HG02973 (cell line): ENCODE results near the gene FBLN2.

Source experiments
- ATAC-seq: cut with Tn5 transposase; IDR thresholded peaks from one replicate; pipeline ENCODE4 v1.9.1; 2021; ENCODE audit warnings: moderate library complexity; ENCODE audit not compliant: unreplicated experiment

Gene FBLN2

DNA sequence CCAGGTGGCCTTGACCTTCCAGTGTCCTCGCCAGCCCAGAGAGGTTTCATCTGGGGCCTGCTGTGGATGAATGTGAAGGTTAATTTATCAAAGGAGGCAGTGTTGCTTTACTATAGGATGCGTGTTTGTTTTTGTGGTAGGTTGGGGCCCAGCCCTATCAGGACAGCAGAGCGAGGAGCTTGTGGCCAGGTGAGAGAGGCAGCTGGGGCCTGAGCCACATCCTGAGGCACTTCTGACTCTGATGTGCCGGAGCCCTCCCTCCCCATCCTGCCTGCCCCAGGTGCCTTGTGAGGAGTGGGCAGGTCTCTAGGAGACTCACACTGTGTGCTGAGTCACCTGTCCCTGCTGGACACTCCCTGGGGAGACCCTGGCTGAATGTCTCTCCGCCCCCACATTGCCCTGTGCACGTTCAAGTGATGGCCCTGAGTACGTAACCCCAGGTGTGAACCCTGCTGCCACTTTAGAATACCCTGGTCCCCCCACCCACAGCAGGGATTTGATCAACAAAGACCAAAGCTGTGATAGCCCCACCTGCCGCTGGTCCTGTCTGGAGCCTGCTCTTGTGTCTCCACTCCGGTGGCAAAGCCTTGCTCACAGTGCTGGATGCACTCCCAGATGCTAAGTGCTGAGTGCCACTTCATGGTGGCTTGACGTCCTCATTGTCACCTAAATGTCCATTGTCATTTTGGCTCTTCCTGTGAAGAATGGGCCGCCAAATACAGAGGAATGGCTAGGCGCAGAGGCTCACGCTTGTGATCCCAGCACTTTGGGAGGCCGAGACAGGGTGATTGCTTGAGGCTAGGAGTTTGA, 16.0 kb downstream of the FBLN2 start:
- no peak for ATAC-seq

DNA sequence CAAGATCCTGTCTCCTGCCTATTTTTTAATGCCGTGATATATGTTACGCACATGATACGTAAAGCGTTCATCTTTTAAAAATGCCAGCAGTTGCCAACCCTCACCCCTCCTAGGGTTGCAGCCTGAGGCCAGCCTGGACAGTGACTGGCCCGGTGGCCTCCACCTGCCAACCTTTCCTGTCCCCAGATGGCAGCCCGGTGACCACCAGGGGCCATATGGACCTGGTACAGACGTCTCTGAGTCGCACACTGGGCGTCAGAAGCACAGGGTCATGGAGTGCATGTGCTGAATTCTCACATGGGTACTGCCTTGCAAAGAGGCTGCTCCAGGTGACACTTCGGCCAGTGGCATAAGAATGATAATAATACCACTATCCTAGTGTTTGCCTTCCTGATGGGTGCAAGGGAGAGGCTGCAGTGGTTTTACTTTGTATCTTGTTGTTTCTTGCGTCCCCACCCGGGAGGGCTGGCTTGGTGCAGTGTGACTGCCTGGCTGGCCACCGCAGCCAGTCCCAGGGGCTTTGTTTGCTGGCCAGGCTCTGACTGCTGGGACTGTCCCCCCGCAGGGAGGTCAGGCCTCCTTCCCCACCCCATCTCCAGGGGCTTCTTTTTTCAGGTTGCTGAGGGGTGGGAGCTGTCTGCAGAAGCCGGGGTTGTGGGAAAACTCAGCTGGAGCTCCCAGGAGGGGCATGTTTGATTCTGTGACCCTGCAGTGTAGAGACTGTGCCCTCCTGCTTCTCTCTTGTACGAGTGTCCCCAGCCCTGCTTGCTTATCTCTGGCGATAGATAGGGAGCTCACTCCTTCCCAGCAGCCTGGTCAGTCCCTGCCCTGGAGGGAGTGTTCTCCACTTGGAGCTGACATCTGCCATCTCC, 16.9 kb downstream of the FBLN2 start:
- ATAC-seq = no peak

DNA sequence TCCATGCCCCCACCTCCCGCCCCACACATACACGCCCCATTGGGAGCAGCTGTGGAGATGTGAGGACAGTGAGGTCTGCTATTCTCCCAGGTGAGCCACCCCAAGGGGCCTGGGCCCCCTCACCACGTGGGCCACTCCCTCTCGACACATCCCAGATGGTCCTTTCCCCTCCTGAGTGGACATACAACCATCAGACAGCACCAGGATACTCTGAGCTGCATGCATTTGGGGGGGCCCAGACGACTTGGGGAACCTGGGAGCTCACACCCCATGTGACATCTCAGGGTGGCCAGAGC, 17.5 kb downstream of the FBLN2 start:
- ATAC-seq = no peak

DNA sequence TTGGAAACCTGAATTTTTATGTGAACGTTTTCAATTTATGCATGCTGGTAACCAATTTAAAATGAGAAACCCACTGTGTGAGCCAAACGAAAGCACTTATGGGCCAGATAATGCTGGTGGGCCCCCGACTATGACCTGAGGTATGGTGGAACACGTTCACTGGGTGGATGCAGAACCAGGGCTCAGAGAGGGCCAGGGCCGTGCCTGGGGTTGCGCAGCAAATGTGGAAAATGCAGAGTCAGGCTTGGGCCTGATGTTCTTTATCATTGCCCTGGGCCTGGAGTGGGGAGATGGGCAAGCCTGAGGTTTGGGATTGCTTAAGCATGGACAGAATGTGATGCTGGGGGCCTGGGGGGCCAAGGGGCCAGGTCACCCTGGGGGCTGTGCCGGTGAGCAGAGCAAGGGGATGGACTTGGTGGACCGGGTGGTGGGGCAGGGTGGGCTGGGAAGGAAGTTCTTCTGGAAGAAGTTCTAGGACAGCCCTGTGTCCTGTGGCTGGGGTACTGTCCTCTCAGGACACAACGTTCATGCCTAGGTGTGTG, 17.9 kb downstream of the FBLN2 start:
- ATAC-seq = no peak

DNA sequence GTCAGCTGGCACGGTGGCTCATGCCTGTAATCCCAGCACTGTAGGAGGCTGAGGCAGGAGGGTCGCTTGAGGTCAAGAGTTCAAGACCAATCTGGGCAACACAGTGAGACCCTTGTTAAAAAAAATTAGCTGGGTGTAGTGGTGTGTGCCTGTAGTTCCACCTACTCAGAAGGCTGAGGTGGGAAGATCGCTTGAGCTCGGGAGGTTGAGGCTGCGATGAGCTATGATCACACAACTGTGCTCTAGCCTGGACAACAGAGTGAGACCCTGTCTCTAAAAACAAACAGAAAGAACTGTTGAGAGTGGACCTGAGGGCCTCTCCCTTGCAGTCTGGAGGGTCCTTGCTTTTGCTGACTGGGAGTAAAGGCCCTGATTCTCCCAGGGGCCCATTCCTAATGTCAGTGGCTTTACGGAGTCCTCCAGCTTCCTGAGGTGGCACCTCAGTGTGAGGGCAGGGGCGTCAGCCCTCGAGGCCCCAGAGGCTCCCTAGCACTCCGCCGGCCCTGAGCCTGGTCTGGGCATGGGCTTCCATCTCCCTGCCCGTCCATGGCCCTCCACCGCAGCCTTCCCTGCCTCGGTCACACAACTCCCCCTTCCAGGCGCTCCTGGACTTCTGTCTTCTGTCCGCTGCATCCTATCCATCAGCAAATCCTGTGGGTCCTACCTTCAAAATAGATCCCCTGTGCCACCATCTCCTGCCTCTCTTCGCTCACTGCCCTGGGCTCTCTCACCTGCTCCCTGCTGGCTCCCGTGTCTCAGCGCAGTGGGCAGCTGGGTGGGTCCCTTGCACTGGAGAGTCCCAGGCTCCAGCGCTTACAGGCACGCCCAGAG, 19.0 kb downstream of the FBLN2 start:
- no peak for ATAC-seq

DNA sequence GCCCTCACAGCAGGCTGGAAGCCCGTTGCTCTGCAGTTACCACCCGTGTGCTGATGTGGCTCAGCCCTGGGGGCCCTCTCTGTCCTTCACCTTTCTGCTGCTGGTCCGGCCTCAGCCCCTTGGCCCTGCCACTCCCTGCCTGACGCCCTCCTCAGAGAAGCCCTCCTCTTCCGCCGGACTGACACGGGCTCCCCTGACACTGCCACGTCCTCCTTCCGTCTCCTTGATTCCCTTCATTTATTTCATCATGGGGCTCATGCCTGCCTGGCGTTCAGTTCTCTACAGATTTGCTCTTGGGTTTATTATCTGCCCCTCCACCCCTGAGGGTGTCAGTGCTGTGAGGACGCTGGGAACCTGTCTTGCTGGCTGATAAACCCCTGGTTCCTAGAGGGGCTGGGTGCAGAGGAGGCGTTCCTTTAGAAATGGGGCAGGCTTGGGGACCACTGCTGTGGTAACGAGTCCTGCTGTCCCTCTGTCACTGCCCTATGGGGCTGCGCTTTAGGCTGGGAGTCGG, 19.6 kb downstream of the FBLN2 start:
- ATAC-seq = no peak

DNA sequence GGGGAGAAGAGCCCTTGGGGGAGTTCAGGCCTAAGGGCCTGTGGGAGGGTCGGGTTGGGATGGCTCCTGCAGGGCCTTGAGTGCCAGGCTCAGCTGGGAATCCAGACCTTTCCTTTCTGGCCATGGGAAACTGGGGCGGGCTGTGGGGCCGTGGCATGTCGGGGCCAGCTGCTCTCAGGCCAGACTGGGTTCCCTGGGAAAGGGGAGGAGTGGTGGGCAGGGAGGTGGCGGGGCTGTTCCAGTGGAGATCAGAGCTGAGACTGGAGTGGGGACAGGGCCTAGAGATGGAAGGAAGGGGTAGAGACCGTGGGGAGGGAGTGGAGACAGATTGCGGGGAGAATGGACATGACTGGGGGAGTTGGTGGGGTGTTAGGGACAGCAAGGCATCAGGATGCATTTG, 20.3 kb downstream of the FBLN2 start:
- ATAC-seq = no peak

DNA sequence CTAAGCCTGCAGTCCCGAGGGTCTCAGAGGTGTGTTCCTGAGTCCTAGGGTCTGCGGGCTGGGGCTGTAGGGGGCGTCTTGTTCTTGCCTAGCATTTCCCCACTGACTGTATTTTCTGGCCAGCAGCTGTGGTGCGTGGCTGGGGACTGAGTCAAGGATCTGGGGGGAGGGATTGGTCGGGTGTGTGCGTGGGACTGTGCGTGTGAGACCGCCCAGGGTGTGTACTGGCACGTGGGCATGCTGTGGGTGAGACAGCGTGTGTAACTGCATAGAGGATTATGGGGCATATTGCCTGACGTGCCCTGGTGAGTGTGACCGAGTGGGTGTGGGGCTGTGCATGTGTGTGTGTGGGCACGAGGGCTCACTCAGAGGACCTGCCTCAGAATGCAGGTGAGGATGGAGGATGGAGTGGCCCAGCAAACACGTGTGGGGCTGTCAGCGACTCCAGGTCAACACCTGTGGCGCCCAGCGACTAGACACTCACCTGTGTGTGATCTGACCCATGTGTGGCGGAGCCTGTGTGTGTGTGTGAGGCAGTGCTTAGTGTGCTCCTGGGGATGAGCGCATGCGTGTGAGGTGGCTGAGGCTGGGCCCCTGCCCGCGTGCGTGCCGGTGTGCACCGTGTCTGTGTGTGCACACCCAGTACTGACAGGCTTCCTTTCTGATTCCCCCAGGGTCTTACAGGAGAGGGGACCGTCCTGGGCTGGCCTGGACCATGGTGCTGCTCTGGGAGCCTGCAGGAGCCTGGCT, 20.9 kb downstream of the FBLN2 start:
- ATAC-seq = no peak

DNA sequence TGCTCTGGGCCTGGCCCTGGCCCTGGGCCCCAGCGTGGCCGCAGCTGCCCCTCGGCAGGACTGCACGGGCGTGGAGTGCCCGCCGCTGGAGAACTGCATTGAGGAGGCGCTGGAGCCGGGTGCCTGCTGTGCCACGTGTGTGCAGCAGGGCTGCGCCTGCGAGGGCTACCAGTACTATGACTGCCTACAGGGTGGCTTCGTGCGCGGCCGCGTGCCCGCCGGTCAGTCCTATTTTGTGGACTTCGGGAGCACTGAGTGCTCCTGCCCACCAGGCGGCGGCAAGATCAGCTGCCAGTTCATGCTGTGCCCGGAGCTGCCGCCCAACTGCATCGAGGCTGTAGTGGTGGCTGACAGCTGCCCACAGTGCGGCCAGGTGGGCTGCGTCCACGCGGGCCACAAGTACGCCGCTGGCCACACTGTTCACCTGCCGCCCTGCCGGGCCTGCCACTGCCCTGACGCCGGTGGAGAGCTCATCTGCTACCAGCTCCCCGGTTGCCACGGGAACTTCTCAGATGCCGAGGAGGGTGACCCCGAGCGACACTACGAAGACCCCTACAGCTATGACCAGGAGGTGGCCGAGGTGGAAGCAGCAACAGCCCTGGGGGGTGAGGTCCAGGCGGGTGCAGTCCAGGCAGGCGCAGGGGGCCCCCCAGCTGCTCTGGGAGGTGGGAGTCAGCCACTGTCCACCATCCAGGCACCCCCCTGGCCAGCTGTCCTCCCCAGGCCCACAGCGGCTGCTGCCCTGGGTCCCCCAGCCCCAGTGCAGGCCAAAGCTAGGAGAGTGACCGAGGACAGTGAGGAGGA, 21.7 kb downstream of the FBLN2 start:
- ATAC-seq = no peak

DNA sequence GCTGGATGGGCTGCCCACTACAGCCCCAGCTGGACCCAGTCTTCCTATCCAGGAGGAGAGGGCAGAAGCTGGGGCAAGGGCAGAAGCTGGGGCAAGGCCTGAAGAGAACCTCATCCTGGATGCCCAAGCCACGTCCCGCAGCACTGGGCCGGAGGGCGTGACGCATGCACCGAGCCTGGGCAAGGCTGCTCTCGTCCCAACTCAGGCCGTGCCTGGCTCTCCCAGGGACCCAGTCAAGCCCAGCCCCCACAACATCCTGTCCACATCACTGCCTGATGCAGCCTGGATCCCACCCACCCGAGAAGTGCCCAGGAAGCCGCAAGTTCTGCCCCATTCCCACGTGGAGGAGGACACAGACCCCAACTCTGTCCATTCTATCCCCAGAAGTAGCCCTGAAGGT, 22.3 kb downstream of the FBLN2 start:
- ATAC-seq = no peak

DNA sequence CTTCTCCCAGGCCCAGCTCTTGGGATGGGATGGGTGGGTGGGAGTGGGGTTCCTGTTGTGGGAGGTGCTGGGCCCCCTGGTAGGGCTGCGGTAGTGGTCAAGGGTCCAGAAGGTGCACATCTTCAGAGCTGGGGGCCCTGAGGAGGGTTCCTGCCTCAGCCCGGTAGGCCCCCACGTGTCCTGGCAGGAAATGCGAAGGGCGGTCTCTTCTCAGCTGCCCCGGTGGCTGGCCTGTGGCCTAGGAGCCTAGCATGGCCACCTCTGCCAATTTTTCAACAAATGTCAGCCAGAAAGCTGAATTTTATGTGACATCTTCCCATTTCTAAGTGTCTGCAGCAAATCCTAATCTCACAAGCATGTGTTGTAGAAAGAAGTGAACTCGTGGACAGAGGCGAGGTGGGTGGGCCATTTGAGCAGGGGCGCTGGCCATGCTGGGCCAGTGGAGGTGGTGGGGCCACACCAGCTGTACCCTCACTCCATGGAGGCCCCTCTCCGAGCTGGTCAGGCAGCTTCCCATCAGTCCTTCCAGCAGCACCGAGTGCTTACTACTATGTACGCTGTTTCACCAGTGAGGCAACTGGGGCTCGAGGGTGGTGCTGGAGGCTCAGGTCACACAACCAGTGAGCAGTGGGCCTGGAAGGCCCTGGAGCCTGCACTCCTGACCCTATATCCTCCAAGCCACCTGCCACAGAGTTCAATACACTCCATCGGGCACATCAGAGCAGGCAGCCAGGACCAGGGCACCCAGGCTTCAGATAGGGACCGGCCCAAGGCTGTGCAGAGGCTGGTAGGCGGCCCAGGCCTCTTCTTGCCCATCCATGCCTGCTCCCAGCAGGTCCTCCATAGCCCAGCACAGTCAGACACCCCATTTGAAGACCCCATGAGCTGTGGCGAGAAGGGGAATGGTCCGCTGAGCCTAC, 23.2 kb downstream of the FBLN2 start:
- ATAC-seq = no peak

DNA sequence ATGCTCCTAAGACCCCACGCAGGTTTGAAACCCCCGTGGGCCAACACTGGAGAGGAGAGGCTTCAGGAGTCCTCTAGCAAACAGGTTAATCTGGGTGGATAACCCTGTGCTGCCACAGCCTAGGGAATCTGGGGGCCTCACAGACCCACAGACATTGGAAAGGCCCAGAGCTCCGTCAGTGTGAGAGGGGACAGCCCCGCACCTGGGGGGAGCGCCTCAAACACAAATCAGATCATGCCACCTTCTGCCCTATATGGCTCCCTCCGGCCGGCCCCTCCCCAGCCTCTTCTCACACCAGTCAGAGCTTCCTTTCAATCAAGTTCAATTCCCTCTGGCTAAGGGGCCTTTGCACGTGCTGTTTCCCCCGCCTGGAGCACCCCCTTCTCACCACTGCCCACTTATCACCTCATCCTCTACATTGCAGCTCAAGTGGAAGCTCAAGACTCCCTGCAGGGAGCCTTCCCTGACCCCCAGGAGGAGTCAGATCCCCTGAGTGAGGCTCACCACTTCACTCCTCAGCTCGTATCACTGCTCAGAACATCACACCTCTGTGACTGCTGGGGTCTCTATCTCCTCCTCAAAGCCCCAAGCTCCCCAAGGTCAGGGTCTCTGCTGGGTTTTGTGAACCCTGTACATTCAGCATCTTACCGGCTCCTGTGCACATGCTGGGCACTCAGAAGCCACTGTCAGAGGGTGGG, 24.1 kb downstream of the FBLN2 start:
- no peak for ATAC-seq

DNA sequence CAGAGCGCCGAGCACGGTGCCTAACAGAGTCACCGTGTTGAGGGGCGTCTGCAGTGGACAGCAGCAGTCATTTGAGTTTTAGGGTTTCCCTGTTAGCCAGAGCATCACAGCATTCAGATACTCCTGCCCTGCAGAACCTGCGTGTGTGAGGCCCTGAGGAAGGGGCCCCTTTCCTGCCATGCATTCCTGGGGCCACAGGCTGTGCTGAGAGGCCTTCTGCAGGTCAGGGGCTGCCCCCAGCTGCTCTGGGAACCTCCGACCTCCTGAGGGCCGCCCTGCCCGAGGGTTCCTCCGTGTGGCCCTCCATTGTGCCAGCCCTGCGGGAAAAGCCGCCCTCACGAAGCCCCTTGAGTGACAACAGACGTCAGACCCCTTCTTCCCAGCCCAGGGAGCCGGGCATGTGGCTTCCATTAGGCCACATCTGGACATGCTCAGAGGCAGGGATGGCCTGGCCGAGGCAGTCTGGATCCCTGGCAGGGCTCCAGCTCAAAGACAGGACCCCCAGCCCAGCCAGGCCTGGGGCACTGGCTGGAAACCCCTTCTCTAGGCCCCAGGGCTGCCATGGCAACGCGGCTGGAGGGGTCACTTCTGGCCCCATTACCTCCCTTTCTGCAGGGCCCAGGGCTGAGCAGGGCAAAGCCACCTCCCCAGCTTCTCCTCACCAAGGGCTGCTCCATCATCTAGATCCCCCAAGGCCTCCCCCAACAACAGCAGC, 25.3 kb downstream of the FBLN2 start:
- ATAC-seq = no peak

DNA sequence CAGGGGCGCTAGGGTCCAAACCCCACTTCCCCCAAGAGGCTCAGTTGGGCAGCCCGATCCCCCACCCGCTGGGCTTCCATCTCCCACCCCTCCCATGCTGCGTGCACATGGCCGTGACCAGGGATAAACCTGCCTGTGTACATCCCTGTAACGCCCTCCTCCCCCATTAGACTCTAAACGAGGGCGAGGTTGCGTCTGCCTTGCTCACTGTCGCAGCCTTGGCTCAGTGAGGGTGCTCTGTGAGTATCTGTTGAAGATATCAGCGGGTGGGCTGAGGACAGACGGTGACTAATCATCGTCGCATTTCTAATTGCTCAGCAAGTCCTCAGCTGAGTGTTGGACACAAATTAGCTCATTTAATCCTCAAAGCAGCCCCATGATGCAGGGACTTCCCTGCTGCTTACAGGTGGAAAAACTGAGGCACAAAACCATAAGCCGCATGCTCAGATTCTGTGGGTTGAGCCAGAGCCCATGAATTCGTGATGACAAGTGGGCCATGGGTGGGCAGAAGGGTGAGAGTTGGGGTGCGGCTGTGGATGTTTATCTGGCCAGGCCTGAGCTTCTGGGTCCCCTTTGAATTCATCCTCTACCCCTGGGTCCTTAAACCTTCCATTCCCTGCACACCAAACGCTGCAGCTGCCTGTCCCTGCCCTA, 26.0 kb downstream of the FBLN2 start:
- no peak for ATAC-seq

DNA sequence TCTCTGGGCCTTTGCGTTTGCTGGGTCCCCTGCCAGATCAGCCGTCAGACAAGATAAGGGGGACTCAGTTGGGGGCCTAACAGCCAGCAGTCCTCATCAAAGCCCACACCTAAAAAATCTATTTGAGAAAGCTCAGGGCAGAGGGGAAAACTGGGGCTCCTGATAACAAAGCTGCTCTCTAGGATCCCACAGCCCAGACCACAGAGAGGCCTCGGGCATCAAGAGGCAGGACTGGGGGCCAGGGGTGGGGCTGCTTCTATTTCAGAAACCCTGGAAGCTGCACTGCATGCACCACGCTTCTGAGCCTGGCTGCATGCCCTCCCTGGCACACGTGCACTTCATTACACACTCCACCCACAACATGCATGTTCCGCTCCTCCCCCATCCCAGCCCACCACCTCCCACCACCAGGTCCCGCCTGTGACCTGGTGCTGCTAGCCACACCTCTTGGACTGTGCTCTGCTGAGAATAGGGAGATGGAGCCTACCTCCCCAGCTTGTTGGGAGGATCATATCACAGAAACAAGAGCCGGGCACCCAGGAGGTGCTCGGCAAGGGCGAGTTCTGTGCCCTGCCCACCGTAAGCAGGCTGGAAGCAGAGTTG, 26.6 kb downstream of the FBLN2 start:
- no peak for ATAC-seq
